ENCODE results near the gene HS3ST6. TPM values are rescaled to one million over a fixed set of nuclear protein-coding genes. Genes with fewer than 3 reads are reported as not detected.

HS3ST6 gene
- total and polyA plus RNA-seq, 10 donors, result 0.06 to 0.20 TPM; not detected in 8

DNA sequence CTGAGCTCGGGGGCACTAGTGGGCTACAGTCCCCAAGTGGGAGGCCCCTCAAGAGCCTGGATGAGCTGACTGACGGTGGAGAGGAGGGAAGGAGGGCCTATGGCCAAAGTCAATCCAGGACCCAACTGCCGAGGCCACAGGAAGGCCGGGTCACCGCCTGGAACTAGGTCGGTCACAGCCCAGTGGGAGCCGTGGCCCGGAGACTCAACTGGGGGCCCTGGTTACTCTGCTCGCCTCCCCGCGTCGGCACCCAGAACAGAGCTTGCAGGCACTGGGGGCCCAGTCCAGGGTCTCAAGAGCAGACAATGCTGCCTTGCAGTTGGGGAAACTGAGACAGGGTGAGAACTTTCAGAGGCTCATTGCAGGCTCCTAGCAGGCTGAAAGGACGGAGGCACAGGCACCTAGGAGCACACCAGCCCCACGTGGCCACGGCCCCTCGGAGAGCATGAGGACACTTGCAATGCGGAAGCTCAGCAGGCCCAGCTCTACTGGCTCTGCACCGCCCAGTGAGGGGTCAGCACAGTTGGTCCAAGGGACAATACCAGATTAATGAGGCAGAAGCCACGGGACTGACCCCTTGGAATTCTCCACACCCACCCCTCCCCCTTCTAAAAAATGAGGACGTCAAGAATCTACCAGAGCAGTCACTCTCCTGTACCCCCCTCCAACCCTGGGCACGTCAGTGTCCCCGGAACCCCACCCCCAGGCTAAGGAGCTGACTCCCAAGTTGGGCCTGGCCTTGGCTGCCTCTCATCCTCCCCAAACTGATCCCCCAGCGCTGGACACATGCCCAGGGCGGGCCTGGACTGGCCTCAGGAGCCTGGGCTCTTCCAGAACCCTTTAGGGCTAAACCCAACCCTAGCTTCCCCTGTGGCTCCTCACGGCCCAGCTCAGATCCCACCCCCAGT, 2.2 kb downstream of the HS3ST6 start:
- DNase-seq, result no peak
- Histone ChIP-seq H3K4me3 (no peak overlapping the region), H3K9me3 (no peaks in the 10 kb centered on the region), H3K36me3 (no peaks in the 10 kb centered on the region), H3K27ac (no peak overlapping the region), H3K4me1 (peaks cover 0 to 25% (median 13%) of the 10 kb centered on the region in 6 donors), H3K27me3 (replicated peaks in 1 of 7) (peaks cover 5 to 85% (median 44%) of the 10 kb centered on the region in 7 donors)
- intact Hi-C loops (cut with DNase I; ENCODE audit: low total_unique reads), result no loop called here
- 53 to 69% (median 65%) methylated on average over 14 to 25 of the region's 25 CpGs for WGBS, 5 donors
- TF ChIP-seq CTCF (IDR thresholded peaks at IDR 0.05 in 8 of 11, conservative IDR thresholded peaks at IDR 0.05 in 3 of 11) (no peak), POLR2AphosphoS5 (IDR thresholded peaks at IDR 0.05) (no peak), POLR2A (IDR thresholded peaks at IDR 0.05) (no peak)

DNA sequence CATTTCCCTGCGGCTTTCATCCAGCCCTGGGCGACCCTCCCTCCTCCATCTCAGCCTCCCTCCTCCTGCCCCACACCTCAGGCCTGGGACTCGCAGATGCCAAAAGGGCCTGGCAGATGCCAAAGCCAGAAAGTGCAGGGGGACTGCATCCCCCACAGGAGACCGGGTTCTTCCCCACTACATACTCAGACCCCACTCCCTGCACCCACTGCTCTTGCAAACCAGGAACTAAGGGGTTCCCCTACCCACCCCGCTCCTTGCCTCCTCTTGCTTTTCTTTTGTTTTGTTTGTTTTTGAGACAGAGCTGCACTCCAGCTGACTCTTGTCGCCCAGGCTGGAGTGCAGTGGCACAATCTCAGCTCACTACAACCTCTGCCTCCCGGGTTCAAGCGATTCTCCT, 3.2 kb downstream of the HS3ST6 start:
- intact Hi-C loops (cut with DNase I; ENCODE audit: low total_unique reads), result no loop called here
- no peak overlapping the region for H3K27ac ChIP-seq
- H3K4me3 ChIP-seq, result no peak overlapping the region
- no peaks in the 10 kb centered on the region for H3K36me3 ChIP-seq
- 55 to 66% (median 61%) methylated on average over 8 of the region's 8 CpGs for WGBS, 5 donors
- no peaks in the 10 kb centered on the region for H3K9me3 ChIP-seq
- peaks cover 0 to 25% (median 11%) of the 10 kb centered on the region in 6 donors for H3K4me1 ChIP-seq
- no peak for TF ChIP-seq POLR2A (IDR thresholded peaks at IDR 0.05)
- TF ChIP-seq CTCF (IDR thresholded peaks at IDR 0.05 in 8 of 11, conservative IDR thresholded peaks at IDR 0.05 in 3 of 11), result no peak
- no peak for TF ChIP-seq POLR2AphosphoS5 (IDR thresholded peaks at IDR 0.05)
- peaks cover 5 to 82% (median 36%) of the 10 kb centered on the region in 7 donors for H3K27me3 ChIP-seq (replicated peaks in 1 of 7)
- no peak for DNase-seq

DNA sequence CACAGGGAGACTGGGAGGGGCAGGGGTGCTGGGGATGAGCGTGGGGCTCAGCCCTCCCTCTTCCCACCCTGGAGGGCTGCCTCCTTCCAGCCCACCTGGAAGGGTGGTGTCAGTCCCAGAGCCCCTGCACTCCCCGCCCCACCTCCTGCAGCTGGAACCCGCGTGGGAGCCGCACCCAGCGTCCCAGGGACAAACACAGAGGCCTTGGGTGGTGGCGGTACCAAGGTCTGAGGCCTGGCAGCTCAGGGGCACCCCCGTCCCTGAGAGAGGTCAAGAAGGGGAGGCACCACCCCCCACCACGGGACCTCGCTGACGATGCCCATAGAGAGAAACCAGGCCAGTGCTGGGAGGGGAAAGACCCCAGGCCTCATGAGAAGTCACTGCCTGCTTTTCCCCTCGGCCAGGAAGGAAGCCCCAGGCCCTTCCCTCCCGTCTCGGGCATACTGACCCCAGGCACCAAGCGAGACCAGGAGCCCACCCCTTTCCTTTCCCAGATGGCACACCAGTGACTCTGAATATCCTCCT, 4.1 kb downstream of the HS3ST6 start:
- TF ChIP-seq CTCF (IDR thresholded peaks at IDR 0.05 in 8 of 11, conservative IDR thresholded peaks at IDR 0.05 in 3 of 11), result no peak
- no peak for TF ChIP-seq POLR2A (IDR thresholded peaks at IDR 0.05)
- TF ChIP-seq POLR2AphosphoS5 (IDR thresholded peaks at IDR 0.05), result no peak
- H3K36me3 ChIP-seq, result no peaks in the 10 kb centered on the region
- no peaks in the 10 kb centered on the region for H3K9me3 ChIP-seq
- no peak overlapping the region for H3K4me3 ChIP-seq
- H3K27me3 ChIP-seq (replicated peaks in 1 of 7), result peaks cover 5 to 82% (median 32%) of the 10 kb centered on the region in 7 donors
- intact Hi-C loops (cut with DNase I; ENCODE audit: low total_unique reads), result no loop called here
- peaks cover 0 to 24% (median 11%) of the 10 kb centered on the region in 6 donors for H3K4me1 ChIP-seq
- H3K27ac ChIP-seq, result no peak overlapping the region
- no peak for DNase-seq
- 17 to 50% (median 36%) methylated on average over 7 to 15 of the region's 15 CpGs for WGBS, 5 donors
